ENCODE results near the gene CSNK1D.

DNA sequence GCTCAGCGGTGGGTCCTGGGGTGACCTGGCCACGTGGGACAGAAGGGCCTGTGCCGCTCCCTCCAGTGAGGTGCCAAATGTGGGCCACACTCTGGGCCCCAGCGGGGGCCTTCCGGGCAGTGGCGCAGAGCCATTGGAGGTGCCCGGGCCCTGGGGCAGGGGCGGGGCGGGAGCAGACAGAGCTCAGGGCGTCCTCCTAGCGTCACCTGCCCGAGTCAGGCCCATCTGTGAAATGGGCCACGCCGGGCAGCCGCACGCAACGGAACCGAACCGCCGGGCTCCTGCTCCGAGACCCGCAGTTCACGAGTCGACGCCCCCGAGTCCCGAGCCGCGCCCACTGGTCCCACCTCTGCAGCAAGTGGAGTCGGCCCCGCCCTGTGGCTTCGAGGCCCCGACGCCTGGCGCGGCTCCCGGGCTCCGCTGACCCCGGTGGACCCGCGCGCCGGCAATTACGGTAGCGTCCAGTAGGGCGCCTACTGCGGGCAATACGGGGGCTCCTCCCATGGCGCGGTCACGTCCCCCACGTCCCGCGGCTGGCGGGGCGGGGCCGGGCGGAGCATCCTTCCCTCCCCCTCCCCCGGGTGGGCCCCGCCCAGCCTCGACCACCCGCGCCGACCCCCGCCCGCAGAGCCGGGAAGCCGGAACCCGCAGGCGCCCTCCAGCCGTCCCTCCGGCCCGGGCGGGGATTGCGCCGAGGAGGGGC, 42.7 kb downstream of the CSNK1D start:
- TF ChIP-seq, protein P1, sequence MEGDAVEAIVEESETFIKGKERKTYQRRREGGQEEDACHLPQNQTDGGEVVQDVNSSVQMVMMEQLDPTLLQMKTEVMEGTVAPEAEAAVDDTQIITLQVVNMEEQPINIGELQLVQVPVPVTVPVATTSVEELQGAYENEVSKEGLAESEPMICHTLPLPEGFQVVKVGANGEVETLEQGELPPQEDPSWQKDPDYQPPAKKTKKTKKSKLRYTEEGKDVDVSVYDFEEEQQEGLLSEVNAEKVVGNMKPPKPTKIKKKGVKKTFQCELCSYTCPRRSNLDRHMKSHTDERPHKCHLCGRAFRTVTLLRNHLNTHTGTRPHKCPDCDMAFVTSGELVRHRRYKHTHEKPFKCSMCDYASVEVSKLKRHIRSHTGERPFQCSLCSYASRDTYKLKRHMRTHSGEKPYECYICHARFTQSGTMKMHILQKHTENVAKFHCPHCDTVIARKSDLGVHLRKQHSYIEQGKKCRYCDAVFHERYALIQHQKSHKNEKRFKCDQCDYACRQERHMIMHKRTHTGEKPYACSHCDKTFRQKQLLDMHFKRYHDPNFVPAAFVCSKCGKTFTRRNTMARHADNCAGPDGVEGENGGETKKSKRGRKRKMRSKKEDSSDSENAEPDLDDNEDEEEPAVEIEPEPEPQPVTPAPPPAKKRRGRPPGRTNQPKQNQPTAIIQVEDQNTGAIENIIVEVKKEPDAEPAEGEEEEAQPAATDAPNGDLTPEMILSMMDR (IDR thresholded peaks at IDR 0.05; ENCODE audit: low read depth, low read length, poor library complexity, severe bottlenecking) = peak; percentile 26
- peak; percentile 47; the same call in 1 of the 2 replicates for TF ChIP-seq EZH2phosphoT487 (IDR thresholded peaks at IDR 0.05; ENCODE audit: borderline replicate concordance, low read length)
